ENCODE data around the gene AGBL3. TPM values are rescaled to one million over a fixed set of nuclear protein-coding genes. Genes with fewer than 3 reads are reported as not detected.

Gene AGBL3
- 0.13 and 1.9 TPM in 2 replicates for polyA plus RNA-seq

DNA sequence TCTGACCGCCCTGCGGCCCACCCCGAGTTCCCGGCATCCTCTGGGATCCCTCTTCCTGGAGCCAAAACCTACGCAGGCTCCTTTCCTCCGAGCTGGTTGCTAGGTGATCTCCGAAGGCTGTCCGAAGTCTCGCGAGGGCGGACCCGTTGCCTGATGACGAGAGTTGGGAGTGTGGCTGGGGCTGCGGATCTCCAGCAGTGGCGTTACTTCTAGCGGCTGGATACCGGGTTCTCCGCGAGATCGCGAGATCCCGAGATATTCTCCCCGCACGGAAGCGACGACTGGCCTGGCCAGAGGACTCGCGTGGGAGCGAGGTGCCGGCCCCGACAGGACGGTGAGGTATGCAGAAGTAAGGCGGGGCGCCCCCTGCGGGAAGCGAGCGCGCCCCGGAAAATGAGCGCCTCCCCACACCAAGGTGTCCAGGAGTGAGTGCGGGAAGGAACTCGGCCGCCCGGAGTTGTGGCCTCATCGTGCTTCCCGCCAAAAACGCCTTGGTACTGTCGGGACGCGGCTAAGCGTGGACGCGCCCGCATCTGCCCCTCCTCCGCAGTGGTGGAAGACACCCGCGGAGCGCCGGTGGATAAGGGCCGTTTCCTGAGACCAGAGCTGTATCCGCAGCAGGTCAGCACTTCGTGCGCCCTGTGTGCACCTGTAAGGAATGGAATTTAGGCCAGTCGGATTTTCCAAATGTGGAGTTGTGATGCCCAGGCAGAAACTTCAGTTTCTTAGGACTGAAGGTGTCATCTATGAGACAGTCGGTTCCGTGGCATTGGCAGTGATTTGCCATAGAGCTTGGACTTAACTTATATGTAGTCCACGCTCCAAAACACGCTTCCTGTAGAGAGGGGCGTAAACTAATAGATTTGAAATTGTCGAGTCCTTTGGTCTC, at the start of gene AGBL3:
AGBL3 (plus strand) TSS at position 146 of the 889 bp plus-strand sequence. CDS start 1,426 bp downstream, outside the sequence.

GRCh38 chr7:135147899-135148721, 161.8 kb downstream of the AGBL3 start, which contains the start of gene TMEM140:
TMEM140 (plus strand) TSS chr7:135148072; CDS start chr7:135164442, 16,370 bp downstream.

DNA sequence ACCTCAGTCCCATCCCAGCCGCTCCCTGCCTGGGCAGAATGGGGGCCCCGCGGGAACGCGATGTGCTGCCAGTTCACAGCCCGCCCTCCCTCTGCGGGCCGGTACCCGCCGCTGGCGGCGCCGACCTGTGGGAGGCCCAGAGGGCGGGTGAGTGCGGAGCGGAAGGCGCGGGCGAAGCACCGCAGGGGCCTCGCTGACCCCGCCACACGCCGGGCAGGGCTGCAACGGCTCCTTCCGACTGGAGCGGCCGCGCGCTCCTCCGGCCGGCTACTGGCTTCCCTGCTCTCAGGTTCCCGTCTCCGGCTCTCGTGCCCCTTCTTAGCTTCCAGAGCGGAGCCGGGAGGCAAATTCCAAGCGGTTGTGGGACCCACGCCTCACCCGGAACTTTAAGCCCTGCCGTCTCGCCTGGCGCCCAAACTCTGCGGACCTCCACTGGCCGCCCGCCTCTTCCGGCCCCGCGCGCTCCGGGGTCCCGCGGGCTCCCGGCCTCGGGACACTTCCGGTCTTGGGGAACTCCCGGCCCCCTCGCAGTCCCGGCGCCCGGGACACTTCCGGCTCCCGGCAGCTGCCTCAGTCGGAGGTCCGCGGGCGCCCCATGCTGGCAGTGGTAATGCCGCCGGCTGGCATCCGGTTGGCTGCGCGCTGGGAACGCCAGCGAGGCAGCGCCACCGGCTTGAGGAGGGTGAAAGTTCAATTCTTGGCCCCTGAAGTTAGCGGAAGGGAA, 184.1 kb downstream of the AGBL3 start, which contains the start of gene CYREN:
CYREN (minus strand) TSS at position 434 of the 724 bp plus-strand sequence. CDS start 1,785 bp downstream, outside the sequence.

Other genes starting within 250 kb of the AGBL3 start
- gene CALD1, start 206.9 kb upstream of the AGBL3 start, polyA plus RNA-seq: 14.3 and 16.2 TPM in 2 replicates
- 0.22 TPM in 1 of 2 replicates, not detected in the other for gene TMEM140, start 161.6 kb downstream of the AGBL3 start, polyA plus RNA-seq
- gene CYREN, start 184.2 kb downstream of the AGBL3 start, polyA plus RNA-seq: 1.3 and 1.9 TPM in 2 replicates
- 1.4 and 2.7 TPM in 2 replicates for gene WDR91, start 225.0 kb downstream of the AGBL3 start, polyA plus RNA-seq
- not detected in 2 replicates for gene STRA8, start 247.3 kb downstream of the AGBL3 start, polyA plus RNA-seq